NB4 (cell line): ENCODE data around the gene ARMH4.

ENCODE experiments used
- DNase-seq: peaks from one replicate; pipeline ENCODE4 v3.0.0; 2010; ENCODE audit warnings: low read depth
- H3K4me3 ChIP-seq: one replicate; pipeline ENCODE4 v1.5.1; 2011; ENCODE audit warnings: mild to moderate bottlenecking, low read depth, low read length, moderate library complexity
- MYC ChIP-seq: IDR thresholded peaks from 2 replicates; pipeline ENCODE4 v1.6.1; 2011; ENCODE audit warnings: low read depth, low read length
- POLR2A ChIP-seq: IDR thresholded peaks from 2 replicates; pipeline ENCODE4 v1.6.1; 2011; ENCODE audit warnings: mild to moderate bottlenecking; ENCODE audit not compliant: insufficient read length; ENCODE audit errors: extremely low read depth
- TF ChIP-seq, protein P1 (sequence below): IDR thresholded peaks from one replicate; pipeline ENCODE4 v1.5.1; 2012; ENCODE audit warnings: low read depth, low read length
- TF ChIP-seq, protein P2 (sequence below): IDR thresholded peaks from 2 replicates; pipeline ENCODE4 v1.6.1; 2011; ENCODE audit warnings: low read depth, low read length

Gene ARMH4

DNA sequence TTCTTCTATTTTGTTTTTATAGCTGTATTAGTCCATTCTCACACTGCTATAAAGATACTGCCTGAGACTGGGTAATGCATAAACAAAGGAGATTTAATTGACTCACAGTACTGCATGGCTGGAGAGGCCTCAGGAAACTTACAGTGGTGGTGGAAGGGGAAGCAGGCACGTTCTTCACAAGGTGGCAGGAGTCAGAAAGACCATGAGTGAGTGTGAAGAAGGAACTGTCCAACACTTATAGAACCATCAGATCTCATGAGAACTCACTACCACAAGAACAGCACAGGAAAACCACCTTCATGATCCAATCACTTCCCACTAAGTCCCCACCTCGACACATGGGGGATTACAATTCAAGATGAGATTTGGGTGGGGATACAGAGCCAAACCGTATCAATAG lies 42.3 kb downstream of the ARMH4 start:
- H3K4me3 ChIP-seq = no peak overlapping the region
- DNase-seq = peak; percentile 11
- TF ChIP-seq, protein P1, sequence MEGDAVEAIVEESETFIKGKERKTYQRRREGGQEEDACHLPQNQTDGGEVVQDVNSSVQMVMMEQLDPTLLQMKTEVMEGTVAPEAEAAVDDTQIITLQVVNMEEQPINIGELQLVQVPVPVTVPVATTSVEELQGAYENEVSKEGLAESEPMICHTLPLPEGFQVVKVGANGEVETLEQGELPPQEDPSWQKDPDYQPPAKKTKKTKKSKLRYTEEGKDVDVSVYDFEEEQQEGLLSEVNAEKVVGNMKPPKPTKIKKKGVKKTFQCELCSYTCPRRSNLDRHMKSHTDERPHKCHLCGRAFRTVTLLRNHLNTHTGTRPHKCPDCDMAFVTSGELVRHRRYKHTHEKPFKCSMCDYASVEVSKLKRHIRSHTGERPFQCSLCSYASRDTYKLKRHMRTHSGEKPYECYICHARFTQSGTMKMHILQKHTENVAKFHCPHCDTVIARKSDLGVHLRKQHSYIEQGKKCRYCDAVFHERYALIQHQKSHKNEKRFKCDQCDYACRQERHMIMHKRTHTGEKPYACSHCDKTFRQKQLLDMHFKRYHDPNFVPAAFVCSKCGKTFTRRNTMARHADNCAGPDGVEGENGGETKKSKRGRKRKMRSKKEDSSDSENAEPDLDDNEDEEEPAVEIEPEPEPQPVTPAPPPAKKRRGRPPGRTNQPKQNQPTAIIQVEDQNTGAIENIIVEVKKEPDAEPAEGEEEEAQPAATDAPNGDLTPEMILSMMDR = no peak
- TF ChIP-seq MYC (no peak), POLR2A (no peak)
- TF ChIP-seq, protein P2, sequence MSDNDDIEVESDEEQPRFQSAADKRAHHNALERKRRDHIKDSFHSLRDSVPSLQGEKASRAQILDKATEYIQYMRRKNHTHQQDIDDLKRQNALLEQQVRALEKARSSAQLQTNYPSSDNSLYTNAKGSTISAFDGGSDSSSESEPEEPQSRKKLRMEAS = no peak

DNA sequence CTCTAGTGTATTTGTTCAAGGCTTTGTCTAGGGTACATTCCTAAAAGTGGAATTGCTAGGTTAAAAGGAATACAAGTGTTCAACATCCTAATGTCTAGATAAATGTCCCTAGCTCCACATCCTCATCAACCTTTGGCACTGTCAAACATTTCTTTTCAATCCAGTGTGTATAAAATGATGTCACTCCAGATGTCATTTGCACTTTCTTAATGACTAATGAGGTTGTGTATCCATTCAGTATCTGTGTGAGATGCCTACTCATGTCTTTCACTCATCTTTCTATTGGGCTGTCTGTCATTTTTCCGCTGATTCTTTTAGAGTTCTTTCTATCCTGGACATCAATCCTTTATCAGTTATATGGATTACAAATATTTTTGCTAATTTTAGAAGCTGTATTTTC lies 43.3 kb downstream of the ARMH4 start:
- TF ChIP-seq, protein P1 = no peak
- TF ChIP-seq MYC (no peak), POLR2A (no peak)
- TF ChIP-seq, protein P2 = no peak
- no peak overlapping the region for H3K4me3 ChIP-seq
- DNase-seq = no peak

DNA sequence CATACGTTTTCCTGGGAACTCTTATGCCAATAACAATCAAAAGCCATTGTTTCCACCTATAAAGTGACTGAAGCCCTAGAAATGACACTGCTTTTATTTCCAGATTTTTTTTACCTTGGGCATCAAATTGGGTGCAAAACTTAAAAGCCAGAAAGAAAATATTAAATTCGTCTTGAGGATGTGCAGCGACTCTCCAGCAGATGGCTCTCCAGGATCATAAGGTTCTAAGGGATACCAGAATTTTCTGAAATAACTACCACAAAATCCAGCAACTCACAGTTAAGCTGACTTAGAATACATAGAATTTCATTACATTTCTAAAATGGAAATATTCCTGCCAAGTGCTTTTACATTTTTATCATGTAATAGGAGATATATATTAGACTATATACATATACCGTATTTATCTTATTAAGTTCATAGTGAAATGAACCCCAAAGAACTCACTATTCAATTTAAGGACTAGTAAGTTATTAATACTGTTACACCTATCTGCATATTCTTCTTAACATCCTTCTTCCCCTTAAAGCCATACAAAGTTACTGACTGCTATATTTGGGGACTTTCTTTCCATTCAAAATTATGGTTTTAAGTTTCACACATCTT lies 44.0 kb downstream of the ARMH4 start:
- peak; percentile 64 for DNase-seq
- no peak overlapping the region for H3K4me3 ChIP-seq
- TF ChIP-seq, protein P2 = no peak
- TF ChIP-seq, protein P1 = peak; percentile 67

DNA sequence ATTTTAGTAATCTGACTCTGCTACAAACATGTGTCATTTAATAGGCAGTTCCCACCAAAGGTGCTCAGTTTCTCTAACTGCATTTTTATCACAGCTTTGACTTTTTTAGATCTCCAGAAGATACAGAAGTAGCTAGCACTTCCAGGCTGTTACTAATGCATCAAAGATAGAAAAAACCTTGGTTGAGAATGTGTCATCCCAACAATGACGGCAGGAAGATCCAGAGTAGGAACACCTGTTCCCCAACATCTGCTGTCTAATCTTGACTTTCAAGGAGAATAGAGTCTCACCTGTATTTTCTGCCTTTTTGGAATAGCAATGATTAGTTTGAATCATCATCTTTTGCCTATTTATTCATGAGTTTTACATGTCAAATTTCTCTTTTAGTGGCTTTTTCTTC lies 45.0 kb downstream of the ARMH4 start:
- DNase-seq = no peak
- TF ChIP-seq, protein P1 = no peak
- no peak for TF ChIP-seq MYC
- TF ChIP-seq, protein P2 = no peak
- no peak for TF ChIP-seq POLR2A
- H3K4me3 ChIP-seq = no peak overlapping the region

DNA sequence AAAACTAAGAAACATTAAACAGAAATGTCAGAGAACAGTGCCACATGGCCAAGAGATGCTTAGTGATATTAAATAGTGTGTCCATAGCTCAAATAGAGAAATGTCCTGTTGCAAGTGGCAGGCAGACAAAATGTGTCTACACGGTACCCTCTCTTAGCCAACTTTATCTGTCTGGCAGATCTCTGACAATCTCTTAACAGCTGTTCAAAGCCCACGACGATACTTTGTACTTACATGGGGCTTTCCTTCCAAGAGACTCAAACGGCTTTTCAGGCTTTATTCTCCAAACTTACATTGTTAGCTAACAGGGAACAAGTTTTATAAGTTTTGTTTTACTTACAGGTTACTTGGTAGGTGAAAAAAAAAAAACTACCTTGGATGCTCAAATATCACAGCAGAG lies 45.6 kb downstream of the ARMH4 start:
- no peak overlapping the region for H3K4me3 ChIP-seq
- no peak for DNase-seq
- TF ChIP-seq, protein P2 = no peak
- TF ChIP-seq POLR2A = no peak
- TF ChIP-seq, protein P1 = no peak
- no peak for TF ChIP-seq MYC

DNA sequence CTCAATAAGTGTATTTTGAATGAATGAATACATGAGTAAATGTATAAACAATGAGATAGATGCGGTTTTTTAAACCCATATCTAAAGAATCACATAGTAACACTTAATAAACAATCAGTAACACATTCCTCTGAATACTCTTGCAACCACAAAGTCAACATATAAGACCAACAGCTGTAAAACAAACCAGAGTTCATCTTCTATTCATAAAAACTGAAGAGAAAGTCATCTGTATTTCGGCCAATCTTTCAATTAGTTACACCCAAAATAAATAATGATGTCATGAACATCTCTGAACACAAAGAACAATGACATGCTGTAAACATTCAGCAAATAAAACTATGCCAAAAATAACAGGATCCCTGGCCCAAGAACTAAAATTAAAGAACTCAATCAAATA lies 47.2 kb downstream of the ARMH4 start:
- H3K4me3 ChIP-seq = no peak overlapping the region
- DNase-seq = no peak
- TF ChIP-seq, protein P2 = no peak
- TF ChIP-seq MYC (no peak), POLR2A (no peak)
- TF ChIP-seq, protein P1 = no peak
